OCI-LY1 (cell line): ENCODE results near the gene CTSH.
A peak's percentile ranks its signal among the peaks of the same experiment; 100 is the strongest.

ENCODE experiments used
- H2AFZ ChIP-seq: fragments of 200-600 bp; sonication (generic), shearing (Covaris generic); 2 replicates; pipeline ENCODE4 v1.6.0; 2014; ENCODE audit warnings: antibody characterized with exemption, mild to moderate bottlenecking, low read length
- H3F3A ChIP-seq: fragments of 200-600 bp; sonication (generic), shearing (Covaris generic); 2 replicates; pipeline ENCODE4 v1.6.0; 2014; ENCODE audit warnings: mild to moderate bottlenecking, antibody characterized with exemption, low read length, moderate library complexity; ENCODE audit not compliant: insufficient read depth
- H3K27ac ChIP-seq: fragments of 200-600 bp; sonication (generic); 2 replicates; pipeline ENCODE4 v1.5.1; 2014; ENCODE audit warnings: low read length, mixed run types, mild to moderate bottlenecking, low read depth; ENCODE audit not compliant: poor library complexity, severe bottlenecking
- H3K27me3 ChIP-seq: fragments of 200-600 bp; sonication (generic); 2 replicates; pipeline ENCODE4 v1.6.0; 2014; ENCODE audit warnings: antibody characterized with exemption, mild to moderate bottlenecking, low read length, moderate library complexity; ENCODE audit not compliant: insufficient read depth
- H3K36me3 ChIP-seq: fragments of 200-600 bp; sonication (generic); 2 replicates; pipeline ENCODE4 v1.6.1; 2014; ENCODE audit warnings: mild to moderate bottlenecking, antibody characterized with exemption, low read length, moderate library complexity, mixed read lengths; ENCODE audit not compliant: insufficient read depth
- H3K4me1 ChIP-seq: fragments of 200-600 bp; sonication (generic); 2 replicates; pipeline ENCODE4 v1.5.1; 2014; ENCODE audit warnings: mild to moderate bottlenecking, low read length, moderate library complexity; ENCODE audit not compliant: insufficient read depth, severe bottlenecking
- H3K4me2 ChIP-seq: fragments of 200-600 bp; sonication (generic), shearing (Covaris generic); 2 replicates; pipeline ENCODE4 v1.6.1; 2014; ENCODE audit warnings: low read length
- H3K4me3 ChIP-seq: fragments of 200-600 bp; sonication (generic); 2 replicates; pipeline ENCODE4 v1.5.1; 2014; ENCODE audit warnings: low read length, low read depth, mild to moderate bottlenecking, mixed read lengths; ENCODE audit not compliant: poor library complexity, severe bottlenecking
- H3K79me2 ChIP-seq: fragments of 200-600 bp; shearing (Covaris generic); 2 replicates; pipeline ENCODE4 v1.6.1; 2016; ENCODE audit warnings: mixed run types, low read length, mixed read lengths; ENCODE audit not compliant: insufficient read depth
- H3K9ac ChIP-seq: fragments of 200-600 bp; sonication (generic), shearing (Covaris generic); 2 replicates; pipeline ENCODE4 v1.6.1; 2014; ENCODE audit warnings: mild to moderate bottlenecking, low read length, mixed read lengths
- H3K9me2 ChIP-seq: fragments of 200-600 bp; sonication (generic), shearing (Covaris generic); 2 replicates; pipeline ENCODE4 v1.6.1; 2014; ENCODE audit warnings: low read depth, mild to moderate bottlenecking, low read length, mixed read lengths
- H3K9me3 ChIP-seq: fragments of 200-600 bp; shearing (Covaris generic); 2 replicates; pipeline ENCODE4 v1.6.1; 2014; ENCODE audit warnings: low read length, mixed read lengths
- H4K20me1 ChIP-seq: fragments of 200-600 bp; sonication (generic), shearing (Covaris generic); 2 replicates; pipeline ENCODE4 v1.6.0; 2016; ENCODE audit warnings: mild to moderate bottlenecking, low read length; ENCODE audit not compliant: insufficient read depth
- EZH2 ChIP-seq: fragments of 200-600 bp; sonication (generic), shearing (Covaris generic); IDR thresholded peaks from 2 replicates; pipeline ENCODE4 v1.8.0; 2017; ENCODE audit warnings: borderline replicate concordance, mixed run types, mild to moderate bottlenecking, antibody characterized with exemption, low read length, moderate library complexity, mixed read lengths
- TF ChIP-seq, protein P1 (sequence below): fragments of 200-600 bp; sonication (generic), shearing (Covaris generic); IDR thresholded peaks from 2 replicates; pipeline ENCODE4 v1.5.1; 2017; ENCODE audit warnings: mild to moderate bottlenecking, antibody characterized with exemption, low read length, moderate library complexity, mixed read lengths

Gene CTSH

DNA sequence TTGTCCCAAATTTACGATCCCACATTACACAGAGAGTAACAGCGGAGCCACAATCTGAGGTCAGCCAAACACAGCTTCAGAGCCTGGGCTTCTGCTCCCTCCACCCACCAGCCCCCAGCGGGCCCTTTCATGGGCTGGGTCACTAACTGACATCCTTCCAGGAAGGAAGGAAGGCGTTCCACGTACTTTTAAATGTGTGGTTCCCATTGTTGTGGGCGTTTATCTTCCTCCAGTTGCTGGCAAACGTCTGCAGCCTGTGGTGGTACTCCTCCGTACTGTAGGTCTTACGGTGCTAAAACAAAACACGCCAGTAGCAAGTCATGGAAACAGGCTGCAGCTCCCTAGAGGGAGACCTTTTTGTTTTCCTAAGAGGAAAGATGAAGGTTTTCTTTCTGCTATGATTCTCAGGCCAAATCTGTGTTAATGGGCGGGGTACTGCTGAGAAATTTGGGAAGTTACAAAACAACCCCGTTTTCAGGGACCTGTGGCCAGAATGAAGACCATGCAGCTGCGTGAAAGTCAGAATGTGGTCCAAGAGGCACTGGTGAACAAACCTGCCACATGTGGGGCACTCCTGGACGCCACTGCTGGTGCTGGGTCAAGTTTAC, 7.6 kb downstream of the CTSH start:
- H3K79me2 ChIP-seq, result no peaks in the 10 kb centered on the region
- no peaks in the 10 kb centered on the region; the same call in 1 of the 2 replicates for H3F3A ChIP-seq
- no peaks in the 10 kb centered on the region for H3K9me3 ChIP-seq
- peak overlapping the region; percentile 78 for H3K27ac ChIP-seq
- no peaks in the 10 kb centered on the region for H3K27me3 ChIP-seq
- H4K20me1 ChIP-seq, result no peaks in the 10 kb centered on the region
- no peak overlapping the region for H2AFZ ChIP-seq
- peaks cover 32% of the 10 kb centered on the region for H3K4me1 ChIP-seq
- no peaks in the 10 kb centered on the region for H3K9me2 ChIP-seq
- H3K36me3 ChIP-seq, result peaks cover 44% of the 10 kb centered on the region
- no peak for TF ChIP-seq EZH2
- TF ChIP-seq, protein P1, sequence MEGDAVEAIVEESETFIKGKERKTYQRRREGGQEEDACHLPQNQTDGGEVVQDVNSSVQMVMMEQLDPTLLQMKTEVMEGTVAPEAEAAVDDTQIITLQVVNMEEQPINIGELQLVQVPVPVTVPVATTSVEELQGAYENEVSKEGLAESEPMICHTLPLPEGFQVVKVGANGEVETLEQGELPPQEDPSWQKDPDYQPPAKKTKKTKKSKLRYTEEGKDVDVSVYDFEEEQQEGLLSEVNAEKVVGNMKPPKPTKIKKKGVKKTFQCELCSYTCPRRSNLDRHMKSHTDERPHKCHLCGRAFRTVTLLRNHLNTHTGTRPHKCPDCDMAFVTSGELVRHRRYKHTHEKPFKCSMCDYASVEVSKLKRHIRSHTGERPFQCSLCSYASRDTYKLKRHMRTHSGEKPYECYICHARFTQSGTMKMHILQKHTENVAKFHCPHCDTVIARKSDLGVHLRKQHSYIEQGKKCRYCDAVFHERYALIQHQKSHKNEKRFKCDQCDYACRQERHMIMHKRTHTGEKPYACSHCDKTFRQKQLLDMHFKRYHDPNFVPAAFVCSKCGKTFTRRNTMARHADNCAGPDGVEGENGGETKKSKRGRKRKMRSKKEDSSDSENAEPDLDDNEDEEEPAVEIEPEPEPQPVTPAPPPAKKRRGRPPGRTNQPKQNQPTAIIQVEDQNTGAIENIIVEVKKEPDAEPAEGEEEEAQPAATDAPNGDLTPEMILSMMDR, result no peak
- H3K4me2 ChIP-seq, result no peak overlapping the region
- H3K9ac ChIP-seq, result no peak overlapping the region
- H3K4me3 ChIP-seq, result no peak overlapping the region

GRCh38 chr15:78934655-78935023, 10.2 kb downstream of the CTSH start:
- Histone ChIP-seq H3K4me2 (no peak overlapping the region), H3K9me2 (no peaks in the 10 kb centered on the region), H3K79me2 (no peaks in the 10 kb centered on the region), H3K27me3 (no peaks in the 10 kb centered on the region), H3K9me3 (no peaks in the 10 kb centered on the region), H3K4me1 (peaks cover 19% of the 10 kb centered on the region), H3K27ac (no peak overlapping the region), H3K36me3 (peaks cover 44% of the 10 kb centered on the region), H3F3A (no peaks in the 10 kb centered on the region; the same call in 1 of the 2 replicates), H3K9ac (no peak overlapping the region), H2AFZ (no peak overlapping the region), H4K20me1 (no peaks in the 10 kb centered on the region), H3K4me3 (no peak overlapping the region)
- TF ChIP-seq, protein P1, result no peak
- TF ChIP-seq EZH2, result no peak

DNA sequence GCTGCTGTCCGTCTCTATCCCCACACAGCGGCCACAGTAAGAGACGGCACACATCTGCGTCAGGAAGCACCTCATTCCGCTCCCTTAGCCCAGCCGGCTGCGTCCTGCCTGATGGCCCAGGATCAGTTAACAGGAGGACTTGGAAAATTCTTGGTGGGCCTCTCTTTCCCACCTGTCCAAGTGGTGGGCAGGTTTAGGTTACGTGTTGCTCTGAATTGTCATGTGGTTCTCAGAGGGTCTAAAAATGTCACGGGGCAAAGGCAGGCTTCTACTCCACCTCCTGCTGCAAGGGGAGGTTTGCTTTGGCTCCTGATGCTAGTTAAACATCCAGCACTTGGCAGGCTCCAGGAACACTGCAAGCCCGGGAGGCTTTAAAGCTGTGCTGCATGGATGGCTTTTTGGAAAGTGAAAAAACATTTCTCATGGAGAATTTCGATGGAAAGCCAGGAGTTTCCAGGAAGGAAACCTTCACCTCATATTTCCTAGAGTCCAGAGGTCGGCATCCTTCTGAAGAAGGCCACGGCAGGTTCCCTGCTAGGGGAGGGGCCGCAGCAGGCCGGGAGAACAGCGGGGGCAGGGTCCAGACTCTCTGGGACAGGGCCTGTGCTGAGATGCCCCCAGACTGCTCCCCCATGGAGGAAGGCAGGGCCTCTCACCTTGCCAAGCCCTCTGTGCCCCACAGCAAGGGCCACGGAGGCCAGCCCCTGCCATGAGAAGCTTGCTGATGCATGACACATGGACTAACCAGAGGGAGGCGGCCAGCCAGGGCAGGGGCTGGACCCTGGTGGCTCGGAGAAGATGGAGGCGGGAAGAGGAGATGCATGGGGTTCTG, 10.8 kb downstream of the CTSH start:
- Histone ChIP-seq H4K20me1 (no peaks in the 10 kb centered on the region), H3K4me3 (no peak overlapping the region), H3K9ac (no peak overlapping the region), H3K27me3 (no peaks in the 10 kb centered on the region), H3K4me1 (peaks cover 13% of the 10 kb centered on the region), H3K27ac (no peak overlapping the region), H3K9me2 (no peaks in the 10 kb centered on the region), H3K79me2 (no peaks in the 10 kb centered on the region), H3K9me3 (no peaks in the 10 kb centered on the region), H3K36me3 (peaks cover 44% of the 10 kb centered on the region), H3F3A (no peaks in the 10 kb centered on the region; the same call in 1 of the 2 replicates), H3K4me2 (no peak overlapping the region), H2AFZ (no peak overlapping the region)
- TF ChIP-seq, protein P1, result no peak
- no peak for TF ChIP-seq EZH2
